Sigmoid colon (tissue), 4 donors: Measurements from ENCODE around the gene NDST4.

Experiments
- EP300 ChIP-seq, 4 donors: sonication (generic); formaldehyde crosslinking; IDR thresholded peaks; one replicate each; pipeline ENCODE4 v1.6.1; 2017; ENCODE audit warnings: antibody characterized with exemption in 4 of 4
- POLR2A ChIP-seq, 2 donors: fragments of 450-650 bp; IDR thresholded peaks; one replicate each; pipeline ENCODE4 v1.6.1; 2016; ENCODE audit warnings: antibody characterized with exemption in 2 of 2, mild to moderate bottlenecking in 2 of 2, moderate library complexity in 2 of 2
- POLR2AphosphoS5 ChIP-seq, 4 donors: sonication (generic); formaldehyde crosslinking; IDR thresholded peaks; one replicate each; pipeline ENCODE4 v1.6.1; 2017; ENCODE audit warnings: antibody characterized with exemption in 4 of 4
- TF ChIP-seq, protein P1 (sequence below), 4 experiments: fragments of 450-650 bp in 3 of 4; fragments of 200-600 bp in 1 of 4; IDR thresholded peaks; one replicate each; pipeline ENCODE4 v1.5.1; 2016 to 2019; ENCODE audit warnings: antibody characterized with exemption in 4 of 4, mild to moderate bottlenecking in 3 of 4, moderate library complexity in 2 of 4

DNA sequence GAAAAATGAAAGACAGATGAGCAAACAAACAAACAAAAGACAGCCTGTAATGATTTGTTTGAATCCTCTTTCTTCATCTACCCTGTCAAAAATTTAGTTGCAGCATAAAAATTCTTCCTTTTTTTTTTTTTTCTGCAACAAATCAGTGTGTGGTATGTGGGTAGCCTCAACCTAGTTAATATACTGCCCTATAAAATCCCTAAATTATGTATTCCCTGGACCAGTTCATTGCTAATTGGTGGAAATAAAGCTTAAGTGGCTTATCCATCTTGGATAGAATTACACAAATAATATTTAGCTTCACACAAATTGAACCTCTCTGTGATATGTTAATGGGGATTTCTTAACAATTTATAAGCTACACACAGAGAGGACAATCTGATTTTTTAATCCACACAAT, 208.4 kb downstream of the NDST4 start:
- TF ChIP-seq, protein P1, sequence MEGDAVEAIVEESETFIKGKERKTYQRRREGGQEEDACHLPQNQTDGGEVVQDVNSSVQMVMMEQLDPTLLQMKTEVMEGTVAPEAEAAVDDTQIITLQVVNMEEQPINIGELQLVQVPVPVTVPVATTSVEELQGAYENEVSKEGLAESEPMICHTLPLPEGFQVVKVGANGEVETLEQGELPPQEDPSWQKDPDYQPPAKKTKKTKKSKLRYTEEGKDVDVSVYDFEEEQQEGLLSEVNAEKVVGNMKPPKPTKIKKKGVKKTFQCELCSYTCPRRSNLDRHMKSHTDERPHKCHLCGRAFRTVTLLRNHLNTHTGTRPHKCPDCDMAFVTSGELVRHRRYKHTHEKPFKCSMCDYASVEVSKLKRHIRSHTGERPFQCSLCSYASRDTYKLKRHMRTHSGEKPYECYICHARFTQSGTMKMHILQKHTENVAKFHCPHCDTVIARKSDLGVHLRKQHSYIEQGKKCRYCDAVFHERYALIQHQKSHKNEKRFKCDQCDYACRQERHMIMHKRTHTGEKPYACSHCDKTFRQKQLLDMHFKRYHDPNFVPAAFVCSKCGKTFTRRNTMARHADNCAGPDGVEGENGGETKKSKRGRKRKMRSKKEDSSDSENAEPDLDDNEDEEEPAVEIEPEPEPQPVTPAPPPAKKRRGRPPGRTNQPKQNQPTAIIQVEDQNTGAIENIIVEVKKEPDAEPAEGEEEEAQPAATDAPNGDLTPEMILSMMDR (IDR thresholded peaks at IDR 0.05), result no peak
- no peak for TF ChIP-seq POLR2A (IDR thresholded peaks at IDR 0.05)
- no peak for TF ChIP-seq POLR2AphosphoS5 (IDR thresholded peaks at IDR 0.05)
- no peak for TF ChIP-seq EP300 (IDR thresholded peaks at IDR 0.05)
